Keratinocyte (primary cell): Measurements from ENCODE around the gene DDX4.

ENCODE experiments used
- EZH2 ChIP-seq: IDR thresholded peaks from one replicate; pipeline ENCODE4 v1.6.1; 2012; ENCODE audit warnings: inconsistent platforms, mild to moderate bottlenecking, low read length, moderate library complexity
- TF ChIP-seq, protein P1 (sequence below), 3 experiments: IDR thresholded peaks in 1 of 3; conservative IDR thresholded peaks in 1 of 3; optimal IDR thresholded peaks in 1 of 3; 2 replicates in 2 of 3; 3 replicates in 1 of 3; pipeline versions ENCODE3 to v1.5.1; 2011; ENCODE audit warnings: low read length in 3 of 3, mild to moderate bottlenecking in 3 of 3, moderate library complexity in 2 of 3, control low read depth in 1 of 3, inconsistent platforms in 1 of 3; ENCODE audit not compliant: insufficient read depth in 2 of 3; ENCODE audit errors: extremely low read depth in 1 of 3

DNA sequence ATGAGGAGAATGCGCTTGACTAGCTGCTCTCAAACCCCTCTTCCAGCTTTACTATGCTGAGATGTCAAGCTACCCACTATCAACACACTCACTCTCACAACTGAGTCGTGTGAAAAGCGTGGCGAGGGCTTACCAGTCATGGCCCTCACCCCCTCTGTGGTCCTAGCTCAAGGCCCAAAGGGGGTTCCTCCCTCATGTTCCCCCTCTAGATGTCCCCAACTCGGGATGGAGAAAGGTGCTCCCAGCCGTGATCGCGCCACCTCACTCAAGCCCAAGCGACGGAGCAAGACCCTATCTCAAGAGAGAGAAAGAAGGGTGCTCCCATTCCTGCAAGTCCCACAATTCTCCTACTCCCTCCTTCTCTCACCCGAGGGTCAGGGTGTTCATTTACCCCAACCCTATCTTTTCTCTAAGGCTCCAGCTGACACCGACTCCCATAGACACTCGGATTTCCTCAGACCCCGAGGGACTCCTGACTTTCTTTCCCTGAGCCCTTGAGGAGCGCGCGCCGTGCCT lies 26.3 kb upstream of the DDX4 start:
- TF ChIP-seq, protein P1, sequence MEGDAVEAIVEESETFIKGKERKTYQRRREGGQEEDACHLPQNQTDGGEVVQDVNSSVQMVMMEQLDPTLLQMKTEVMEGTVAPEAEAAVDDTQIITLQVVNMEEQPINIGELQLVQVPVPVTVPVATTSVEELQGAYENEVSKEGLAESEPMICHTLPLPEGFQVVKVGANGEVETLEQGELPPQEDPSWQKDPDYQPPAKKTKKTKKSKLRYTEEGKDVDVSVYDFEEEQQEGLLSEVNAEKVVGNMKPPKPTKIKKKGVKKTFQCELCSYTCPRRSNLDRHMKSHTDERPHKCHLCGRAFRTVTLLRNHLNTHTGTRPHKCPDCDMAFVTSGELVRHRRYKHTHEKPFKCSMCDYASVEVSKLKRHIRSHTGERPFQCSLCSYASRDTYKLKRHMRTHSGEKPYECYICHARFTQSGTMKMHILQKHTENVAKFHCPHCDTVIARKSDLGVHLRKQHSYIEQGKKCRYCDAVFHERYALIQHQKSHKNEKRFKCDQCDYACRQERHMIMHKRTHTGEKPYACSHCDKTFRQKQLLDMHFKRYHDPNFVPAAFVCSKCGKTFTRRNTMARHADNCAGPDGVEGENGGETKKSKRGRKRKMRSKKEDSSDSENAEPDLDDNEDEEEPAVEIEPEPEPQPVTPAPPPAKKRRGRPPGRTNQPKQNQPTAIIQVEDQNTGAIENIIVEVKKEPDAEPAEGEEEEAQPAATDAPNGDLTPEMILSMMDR (optimal IDR thresholded peaks at IDR 0.05 in 1 of 3, IDR thresholded peaks at IDR 0.05 in 1 of 3, conservative IDR thresholded peaks at IDR 0.05 in 1 of 3; ENCODE audit: extremely low read depth in 1 of 3, insufficient read depth in 2 of 3, low read length in 3 of 3) = no peak
- no peak for TF ChIP-seq EZH2
